Astrocyte (in vitro differentiated cells and primary cell): ENCODE measurements around the gene CPO. TPM values are rescaled to one million over a fixed set of nuclear protein-coding genes. Genes with fewer than 3 reads are reported as not detected.
A peak's percentile ranks its signal among the peaks of the same experiment; 100 is the strongest.

Experiments used
- DNase-seq: peaks from one replicate; pipeline ENCODE4 v3.0.0-alpha.2; 2010; ENCODE audit warnings: low read depth
- FAIRE-seq: peaks from 2 replicates; lab custom pipeline; 2011; peaks lifted over from hg19 to GRCh38; lab: Jason Lieb, UNC
- H2AFZ ChIP-seq: 2 replicates; pipeline ENCODE4 v1.6.0; 2012; ENCODE audit warnings: low read depth, low read length, inconsistent platforms
- H3K27ac ChIP-seq: 2 replicates; pipeline ENCODE4 v1.5.1; 2011; ENCODE audit warnings: low read depth, low read length, inconsistent platforms
- H3K27me3 ChIP-seq: 2 replicates; pipeline ENCODE4 v1.6.0; 2011; ENCODE audit warnings: low read length, inconsistent platforms; ENCODE audit not compliant: insufficient read depth
- H3K36me3 ChIP-seq: 2 replicates; pipeline ENCODE4 v1.5.1; 2011; ENCODE audit warnings: low read length, inconsistent platforms; ENCODE audit not compliant: insufficient read depth
- H3K4me1 ChIP-seq: 2 replicates; pipeline ENCODE4 v1.5.1; 2011; ENCODE audit warnings: low read length, inconsistent platforms; ENCODE audit not compliant: insufficient read depth
- H3K4me2 ChIP-seq: 2 replicates; pipeline ENCODE4 v1.6.0; 2012; ENCODE audit warnings: low read length, inconsistent platforms
- H3K4me3 ChIP-seq: 2 replicates; pipeline ENCODE4 v1.5.1; 2011; ENCODE audit warnings: low read depth, mild to moderate bottlenecking, low read length, inconsistent platforms; ENCODE audit not compliant: insufficient read depth
- H3K79me2 ChIP-seq: 2 replicates; pipeline ENCODE4 v1.6.0; 2012; ENCODE audit warnings: mild to moderate bottlenecking, low read length, inconsistent platforms; ENCODE audit not compliant: insufficient read depth
- H3K9ac ChIP-seq: 2 replicates; pipeline ENCODE4 v1.6.0; 2012; ENCODE audit warnings: mild to moderate bottlenecking, low read length, inconsistent platforms
- H3K9me3 ChIP-seq: 2 replicates; pipeline ENCODE4 v1.5.1; 2012; ENCODE audit warnings: low read depth, mild to moderate bottlenecking, low read length, inconsistent platforms; ENCODE audit not compliant: insufficient read depth
- H4K20me1 ChIP-seq: 2 replicates; pipeline ENCODE4 v1.6.0; 2012; ENCODE audit warnings: low read length, inconsistent platforms; ENCODE audit not compliant: insufficient read depth
- H3K27ac Mint-ChIP-seq: one replicate; pipeline ENCODE4 v1.8.0; 2021; ENCODE audit warnings: mild to moderate bottlenecking, mixed read lengths; ENCODE audit not compliant: unreplicated experiment
- H3K27me3 Mint-ChIP-seq: one replicate; pipeline ENCODE4 v1.8.0; 2021; ENCODE audit warnings: low read depth, mixed read lengths; ENCODE audit not compliant: unreplicated experiment
- H3K36me3 Mint-ChIP-seq: one replicate; pipeline ENCODE4 v1.8.0; 2021; ENCODE audit warnings: low read depth, mixed read lengths; ENCODE audit not compliant: unreplicated experiment
- H3K4me1 Mint-ChIP-seq: one replicate; pipeline ENCODE4 v1.8.0; 2021; ENCODE audit warnings: low read depth, mixed read lengths; ENCODE audit not compliant: unreplicated experiment
- H3K4me3 Mint-ChIP-seq: one replicate; pipeline ENCODE4 v1.8.0; 2021; ENCODE audit warnings: mild to moderate bottlenecking, moderate library complexity, mixed read lengths; ENCODE audit not compliant: unreplicated experiment
- H3K9me3 Mint-ChIP-seq: one replicate; pipeline ENCODE4 v1.8.0; 2021; ENCODE audit warnings: mild to moderate bottlenecking, mixed read lengths; ENCODE audit not compliant: unreplicated experiment
- EZH2 ChIP-seq: IDR thresholded peaks from 2 replicates; pipeline ENCODE4 v1.6.1; 2012; ENCODE audit warnings: mild to moderate bottlenecking, low read length, inconsistent platforms; ENCODE audit not compliant: insufficient read depth
- total RNA-seq: library from RNA; stranded (reverse); gene quantifications from 2 replicates; pipeline ENCODE4 v1.2.1, GENCODE V29; 2021
- TF ChIP-seq, protein P1 (sequence below): IDR thresholded peaks from 2 replicates; pipeline ENCODE4 v1.5.1; 2011; ENCODE audit warnings: low read depth, mild to moderate bottlenecking, inconsistent platforms, low read length, moderate library complexity; ENCODE audit not compliant: insufficient read depth

The CPO gene
- total RNA-seq, 1 donor from 2014 or later: not detected

DNA sequence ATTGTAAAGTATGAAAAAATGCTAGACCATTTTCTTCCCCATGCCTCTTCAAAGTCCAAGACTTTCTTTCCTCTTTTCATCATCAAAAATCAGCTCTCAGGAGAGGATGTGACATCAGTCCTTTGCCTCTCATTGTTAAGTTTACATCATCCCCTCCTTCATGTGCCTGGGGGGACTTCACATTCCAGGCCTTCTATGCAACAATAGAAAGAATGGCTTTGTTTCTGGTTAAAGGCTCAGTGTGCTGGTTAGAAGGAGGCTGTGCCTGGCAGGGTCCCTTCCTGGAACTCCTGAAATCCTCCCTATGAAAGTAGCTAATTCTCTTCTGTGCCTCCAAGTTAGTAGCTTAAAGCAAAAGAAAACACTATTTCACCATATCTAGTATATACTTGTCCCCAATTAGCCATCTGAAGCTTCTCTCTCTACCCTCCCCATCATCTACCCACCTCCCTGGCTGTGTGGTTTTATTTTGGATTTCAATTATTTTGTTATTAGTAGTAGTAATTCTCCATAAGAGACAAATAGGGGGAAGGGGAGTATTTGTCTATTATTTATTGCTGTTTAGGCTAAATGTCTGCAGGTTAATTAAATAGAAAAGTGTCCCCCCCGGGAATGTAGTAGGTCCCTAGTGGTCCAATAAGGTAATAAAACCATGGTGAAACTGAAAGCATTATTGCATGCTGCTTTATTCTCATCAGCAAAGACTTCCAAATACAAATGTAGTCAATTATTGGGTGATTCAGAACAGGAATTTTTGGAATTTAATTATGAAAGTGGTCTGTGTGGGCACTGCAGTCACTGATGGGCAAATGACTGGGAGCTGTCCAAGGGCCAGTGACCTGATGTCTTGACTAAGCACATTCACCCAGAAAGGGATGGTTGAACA is 69.0 kb downstream of the CPO start:
- TF ChIP-seq, protein P1, sequence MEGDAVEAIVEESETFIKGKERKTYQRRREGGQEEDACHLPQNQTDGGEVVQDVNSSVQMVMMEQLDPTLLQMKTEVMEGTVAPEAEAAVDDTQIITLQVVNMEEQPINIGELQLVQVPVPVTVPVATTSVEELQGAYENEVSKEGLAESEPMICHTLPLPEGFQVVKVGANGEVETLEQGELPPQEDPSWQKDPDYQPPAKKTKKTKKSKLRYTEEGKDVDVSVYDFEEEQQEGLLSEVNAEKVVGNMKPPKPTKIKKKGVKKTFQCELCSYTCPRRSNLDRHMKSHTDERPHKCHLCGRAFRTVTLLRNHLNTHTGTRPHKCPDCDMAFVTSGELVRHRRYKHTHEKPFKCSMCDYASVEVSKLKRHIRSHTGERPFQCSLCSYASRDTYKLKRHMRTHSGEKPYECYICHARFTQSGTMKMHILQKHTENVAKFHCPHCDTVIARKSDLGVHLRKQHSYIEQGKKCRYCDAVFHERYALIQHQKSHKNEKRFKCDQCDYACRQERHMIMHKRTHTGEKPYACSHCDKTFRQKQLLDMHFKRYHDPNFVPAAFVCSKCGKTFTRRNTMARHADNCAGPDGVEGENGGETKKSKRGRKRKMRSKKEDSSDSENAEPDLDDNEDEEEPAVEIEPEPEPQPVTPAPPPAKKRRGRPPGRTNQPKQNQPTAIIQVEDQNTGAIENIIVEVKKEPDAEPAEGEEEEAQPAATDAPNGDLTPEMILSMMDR: peak; percentile 14
- TF ChIP-seq EZH2: no peak
- peaks cover 2% of the 10 kb centered on the region for H3K9me3 Mint-ChIP-seq
- no peak overlapping the region for H3K27ac ChIP-seq

DNA sequence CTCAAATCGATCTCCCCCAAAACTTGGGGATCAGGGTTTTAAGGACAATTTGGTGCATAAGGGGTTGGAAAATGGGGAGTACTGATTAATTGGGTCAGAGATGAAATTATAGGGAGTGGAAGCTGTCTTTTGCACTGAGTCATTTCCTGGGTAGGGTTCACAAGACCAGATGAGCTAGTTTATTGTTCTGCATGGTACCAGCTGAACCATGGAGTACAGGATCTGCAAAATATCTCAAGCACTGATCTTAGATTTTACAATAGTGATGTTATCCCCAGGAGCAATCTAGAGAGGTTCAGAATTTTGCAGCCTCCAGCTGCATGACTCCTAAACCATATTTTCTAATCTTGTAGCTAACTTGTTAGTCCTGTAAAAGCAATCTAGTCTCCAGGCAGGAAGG is 73.1 kb downstream of the CPO start:
- no peak for FAIRE-seq
- no peaks in the 10 kb centered on the region for H3K36me3 Mint-ChIP-seq

More for the DNA sequence above, 69.0 kb downstream of the CPO start:
- H4K20me1 ChIP-seq: no peaks in the 10 kb centered on the region
- H2AFZ ChIP-seq: peak overlapping the region; percentile 5
- H3K9me3 ChIP-seq: no peaks in the 10 kb centered on the region
- FAIRE-seq (no peak), DNase-seq (no peak)
- Mint-ChIP-seq H3K4me1 (peaks cover 17% of the 10 kb centered on the region), H3K27me3 (no peaks in the 10 kb centered on the region), H3K36me3 (no peaks in the 10 kb centered on the region), H3K27ac (peak overlapping the region; percentile 77), H3K4me3 (no peak overlapping the region)
- no peaks in the 10 kb centered on the region for H3K27me3 ChIP-seq
- H3K4me1 ChIP-seq: peaks cover 4% of the 10 kb centered on the region
- H3K36me3 ChIP-seq: no peaks in the 10 kb centered on the region
- no peak overlapping the region for H3K4me3 ChIP-seq
- H3K9ac ChIP-seq: no peak overlapping the region
- H3K79me2 ChIP-seq: no peaks in the 10 kb centered on the region
- H3K4me2 ChIP-seq: peak overlapping the region; percentile 2

More for the DNA sequence above, 73.1 kb downstream of the CPO start:
- H2AFZ ChIP-seq: no peak overlapping the region
- Mint-ChIP-seq H3K27ac (no peak overlapping the region), H3K4me3 (no peak overlapping the region), H3K27me3 (no peaks in the 10 kb centered on the region), H3K4me1 (peaks cover 23% of the 10 kb centered on the region), H3K9me3 (no peaks in the 10 kb centered on the region)
- no peak for DNase-seq
- H4K20me1 ChIP-seq: no peaks in the 10 kb centered on the region
- no peak overlapping the region for H3K9ac ChIP-seq
- H3K4me1 ChIP-seq: peaks cover 4% of the 10 kb centered on the region
- H3K27ac ChIP-seq: no peak overlapping the region
- H3K9me3 ChIP-seq: no peaks in the 10 kb centered on the region
- TF ChIP-seq, protein P1: no peak
- TF ChIP-seq EZH2: no peak
- H3K79me2 ChIP-seq: no peaks in the 10 kb centered on the region
- no peaks in the 10 kb centered on the region for H3K36me3 ChIP-seq
- no peak overlapping the region for H3K4me3 ChIP-seq
- H3K4me2 ChIP-seq: no peak overlapping the region
- no peaks in the 10 kb centered on the region for H3K27me3 ChIP-seq
